NOMO-1 (cell line): ENCODE data around the gene PPFIBP2.

ENCODE experiments used
- DNase-seq, 2 experiments: peaks; one replicate each; lab custom pipeline; 2025; ENCODE audit not compliant: unreplicated experiment in 2 of 2; lab: John Stamatoyannopoulos, UW

Gene PPFIBP2

DNA sequence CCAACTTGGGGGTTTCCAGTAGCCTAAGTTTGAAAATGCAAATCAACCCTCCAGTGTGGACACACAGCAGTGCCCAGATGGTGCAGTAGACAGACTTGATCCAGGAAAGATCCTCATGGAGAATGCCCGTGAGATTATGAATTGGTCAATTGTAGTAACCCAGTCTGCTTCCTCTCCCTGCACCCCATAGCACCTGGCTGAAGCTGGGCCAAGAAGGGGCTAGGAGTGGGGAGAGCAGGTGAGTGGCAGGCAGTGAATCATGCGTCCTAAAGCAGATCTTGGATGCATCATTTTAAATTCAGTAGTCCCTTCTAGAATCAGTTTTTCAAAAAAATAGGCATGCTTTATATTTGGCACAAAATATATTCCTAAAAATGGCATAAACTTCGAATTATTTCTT lies 107.3 kb downstream of the PPFIBP2 start:
- no peak for DNase-seq

DNA sequence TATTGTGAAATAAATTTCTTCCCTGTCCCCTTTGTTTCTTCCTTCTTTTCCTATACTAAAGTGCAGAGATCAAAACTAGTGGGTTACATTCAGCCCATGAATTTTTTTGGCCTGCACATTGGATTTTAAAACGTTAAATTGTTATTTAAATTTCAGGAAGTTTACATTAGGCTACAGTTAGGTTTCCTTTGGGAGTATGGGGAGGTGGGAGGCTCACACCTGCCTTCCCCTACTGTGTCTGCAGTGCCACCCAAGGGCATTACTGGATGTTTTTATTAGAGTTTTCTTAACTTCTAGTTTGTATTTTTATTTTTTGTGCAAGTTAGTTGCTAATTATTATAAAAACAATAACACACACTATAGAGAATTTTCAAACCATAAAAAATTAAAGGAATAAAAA lies 107.8 kb downstream of the PPFIBP2 start:
- DNase-seq = no peak

- DNase-seq = no peak
Measured at GRCh38 chr11:7622721-7623120, 108.9 kb downstream of the PPFIBP2 start.

- no peak for DNase-seq
Measured at GRCh38 chr11:7628660-7629059, 114.9 kb downstream of the PPFIBP2 start.

GRCh38 chr11:7630002-7630401 lies 116.2 kb downstream of the PPFIBP2 start:
- no peak for DNase-seq

DNA sequence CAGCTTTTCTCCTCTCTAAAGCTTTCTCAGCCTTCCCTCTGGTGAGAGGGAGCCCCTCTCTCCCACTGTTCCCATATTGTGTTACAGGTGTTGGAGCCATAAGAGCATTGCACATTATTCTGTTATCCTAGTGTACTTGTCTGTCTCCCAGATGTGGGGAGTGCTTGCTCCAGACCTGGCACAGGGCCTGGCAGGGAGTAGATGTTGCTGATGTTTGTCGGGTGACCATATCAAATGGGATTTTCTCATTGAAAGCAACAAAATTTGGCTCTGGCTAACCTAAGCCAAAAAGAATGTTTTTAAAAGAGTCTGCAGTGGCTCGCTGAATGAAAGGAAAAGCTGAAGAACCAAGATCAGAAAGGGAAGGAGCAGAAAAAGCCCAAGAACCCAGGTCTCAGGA lies 118.4 kb downstream of the PPFIBP2 start:
- DNase-seq = no peak

DNA sequence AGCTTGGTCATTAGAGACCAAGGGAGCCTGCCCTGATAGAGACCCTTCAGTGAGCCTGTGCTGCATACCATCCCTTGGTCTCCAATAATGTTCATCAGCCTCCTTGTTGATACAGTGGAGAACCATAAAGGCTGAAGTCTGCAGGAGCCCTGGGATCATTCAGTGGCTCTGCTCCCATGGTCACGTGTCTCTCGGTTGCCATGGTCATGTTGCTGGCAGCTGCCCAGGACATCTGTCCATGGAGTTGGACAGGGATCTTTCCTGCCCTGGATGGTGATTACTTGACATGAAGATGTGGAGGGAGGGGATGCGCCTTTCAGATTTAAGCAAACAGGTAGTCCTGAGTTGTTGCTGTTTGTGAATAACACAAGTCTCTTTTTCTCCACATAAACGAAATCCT lies 121.3 kb downstream of the PPFIBP2 start:
- DNase-seq = no peak

DNA sequence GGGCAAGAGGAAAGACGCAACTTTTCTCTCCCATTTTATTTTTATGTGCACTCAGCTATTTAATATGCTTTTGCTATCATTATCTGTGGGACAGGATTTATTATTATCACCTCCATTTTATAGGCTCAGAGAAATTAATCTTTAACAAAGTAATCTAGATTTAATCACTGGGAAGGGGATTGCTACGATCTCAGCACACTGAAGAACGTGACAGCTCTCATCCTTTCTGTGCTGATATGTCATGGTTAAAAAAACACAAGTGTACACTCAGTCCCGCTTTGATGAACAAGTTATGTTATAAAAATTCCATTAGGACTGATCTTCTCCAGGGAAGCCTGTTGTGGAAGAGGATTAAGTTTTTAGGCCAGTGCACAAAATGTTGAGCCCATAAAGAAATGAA lies 121.9 kb downstream of the PPFIBP2 start:
- DNase-seq = no peak

DNA sequence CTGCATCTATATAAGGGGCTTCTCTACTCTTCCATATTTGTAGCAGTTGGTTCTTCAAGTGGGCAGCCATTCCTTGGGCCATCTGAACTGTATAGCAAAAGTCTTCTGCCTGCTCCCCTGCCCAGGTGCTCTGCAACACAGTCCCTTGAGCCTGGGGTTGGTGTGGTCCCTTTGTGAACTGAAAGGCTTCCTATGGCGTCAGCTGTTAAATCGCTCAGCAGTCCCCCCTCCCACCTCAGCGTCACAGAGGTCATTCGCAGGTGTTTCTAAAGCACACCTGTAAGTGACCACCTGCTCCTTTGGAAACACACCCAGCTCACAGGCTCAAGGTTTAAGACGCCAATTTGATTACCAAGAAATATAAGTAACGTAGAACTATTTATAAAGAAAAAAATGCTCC lies 122.6 kb downstream of the PPFIBP2 start:
- no peak for DNase-seq

- DNase-seq = no peak
Measured at GRCh38 chr11:7637447-7638157, 123.8 kb downstream of the PPFIBP2 start.

DNA sequence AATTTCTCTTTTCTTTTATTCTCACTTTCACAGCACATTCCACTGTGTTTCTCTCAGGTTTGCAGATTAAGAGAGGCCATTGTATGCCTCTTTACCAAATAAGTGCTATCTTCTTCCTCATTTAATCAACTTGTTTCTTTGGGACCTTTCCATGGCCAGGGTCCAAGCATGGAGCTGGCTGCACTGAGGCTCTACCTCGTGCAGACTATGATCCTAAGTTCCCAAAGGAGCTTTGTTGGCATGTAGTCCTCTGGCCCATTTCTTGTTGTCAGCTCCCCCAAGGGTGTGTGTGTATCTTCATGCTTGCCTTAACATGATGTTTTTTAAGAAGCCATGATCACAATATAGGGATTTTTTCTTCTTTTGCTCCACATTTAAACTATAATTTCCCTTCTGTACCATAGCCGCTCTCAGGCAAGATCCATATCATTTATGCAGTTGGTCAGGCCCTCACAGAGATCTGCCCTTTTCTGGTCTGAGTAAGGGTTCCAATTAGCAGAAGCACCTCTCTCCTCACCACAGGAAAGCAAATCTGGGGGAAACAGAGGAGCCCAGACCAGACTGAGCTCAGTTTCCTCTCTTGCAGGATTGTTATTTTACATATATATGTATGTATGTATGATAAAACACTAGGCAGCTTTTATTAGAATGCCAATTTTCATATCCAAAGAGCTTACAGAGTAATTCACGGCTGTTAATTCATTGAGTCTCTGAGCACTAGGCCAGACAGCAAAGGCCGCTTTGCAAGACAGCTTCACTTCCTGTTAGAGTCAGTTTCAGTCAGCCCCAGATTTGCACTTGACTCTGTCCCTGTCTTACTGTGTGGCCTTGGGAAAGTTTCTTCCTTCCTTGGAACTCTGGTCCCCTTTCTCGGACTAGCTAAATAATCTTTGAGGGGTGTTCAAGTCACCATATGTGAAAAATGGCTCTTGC lies 125.2 kb downstream of the PPFIBP2 start:
- no peak for DNase-seq

DNA sequence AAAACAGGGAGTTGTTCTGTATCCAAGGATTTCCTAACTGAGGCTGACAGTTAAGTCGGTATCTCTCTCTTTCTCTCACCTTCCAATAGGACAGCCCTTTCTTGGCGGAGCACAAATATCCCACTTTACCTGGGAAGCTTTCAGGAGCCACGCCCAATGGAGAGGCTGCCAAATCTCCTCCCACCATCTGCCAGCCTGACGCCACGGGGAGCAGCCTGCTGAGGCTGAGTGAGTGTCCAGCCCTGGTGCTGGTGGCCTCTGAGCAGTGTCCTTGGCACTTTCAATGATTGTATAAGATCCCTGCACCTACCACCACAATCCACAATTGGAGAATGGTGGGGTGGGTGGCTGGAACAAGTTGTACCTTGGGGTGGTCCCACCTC lies 125.8 kb downstream of the PPFIBP2 start:
- no peak for DNase-seq

- no peak for DNase-seq
Measured at GRCh38 chr11:7640816-7641215, 127.0 kb downstream of the PPFIBP2 start.

DNA sequence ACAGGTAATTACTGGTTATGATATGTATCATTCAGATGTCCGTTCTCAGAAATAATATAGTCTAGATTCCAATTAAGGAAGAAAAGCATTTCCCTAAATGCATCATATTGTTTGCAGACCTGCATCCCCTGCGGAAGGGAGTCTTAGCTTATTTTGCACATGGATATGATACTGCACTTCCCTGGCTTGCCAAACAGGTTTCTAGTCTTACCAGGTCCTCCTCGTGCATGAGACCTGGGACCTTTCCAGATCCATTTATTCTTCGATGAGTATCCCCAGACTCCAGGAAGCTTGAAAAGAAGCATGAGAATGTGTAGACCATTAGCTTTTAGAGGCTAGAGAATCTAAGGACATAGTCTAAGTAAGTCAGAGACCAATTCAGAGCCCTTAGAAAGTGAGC lies 128.9 kb downstream of the PPFIBP2 start:
- DNase-seq = no peak

- DNase-seq = no peak
Measured at GRCh38 chr11:7643314-7643713, 129.5 kb downstream of the PPFIBP2 start.

DNA sequence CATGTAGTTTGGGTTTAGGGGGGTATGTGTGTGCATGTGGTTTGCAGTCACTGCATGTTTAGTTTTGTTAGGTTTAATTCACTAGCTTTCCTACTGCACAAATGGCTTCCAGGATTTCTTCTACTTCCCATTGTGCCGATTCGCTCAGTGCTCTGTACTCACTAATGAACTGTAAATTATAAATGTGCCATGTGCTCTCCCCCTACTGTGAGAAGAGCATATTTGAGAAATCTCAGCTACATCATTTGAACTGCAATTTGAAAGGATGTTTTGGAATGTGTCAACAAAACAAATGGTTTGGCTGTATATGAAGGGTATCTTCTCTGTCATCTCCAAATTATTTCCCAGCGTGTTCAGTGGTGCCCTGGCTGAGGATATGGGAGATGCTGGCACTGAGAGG lies 131.4 kb downstream of the PPFIBP2 start:
- no peak for DNase-seq

GRCh38 chr11:7646866-7647265 lies 133.1 kb downstream of the PPFIBP2 start:
- no peak for DNase-seq

DNA sequence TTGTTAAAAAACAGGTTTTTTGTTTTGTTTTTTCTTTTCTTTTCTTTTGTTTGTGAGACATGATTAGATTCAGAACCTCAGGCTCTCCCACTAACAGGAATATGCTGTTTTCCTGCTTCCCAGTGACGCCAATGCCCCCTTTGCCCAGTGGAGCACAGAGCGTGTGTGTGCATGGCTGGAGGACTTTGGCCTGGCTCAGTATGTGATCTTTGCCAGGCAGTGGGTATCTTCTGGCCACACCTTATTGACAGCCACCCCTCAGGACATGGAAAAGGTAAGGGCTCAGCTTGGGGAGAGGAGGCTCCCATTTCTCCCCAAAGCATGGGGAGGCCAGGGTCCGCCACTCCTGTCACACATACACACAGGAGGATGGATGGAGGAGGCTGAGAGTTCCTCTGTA lies 134.5 kb downstream of the PPFIBP2 start:
- no peak for DNase-seq

DNA sequence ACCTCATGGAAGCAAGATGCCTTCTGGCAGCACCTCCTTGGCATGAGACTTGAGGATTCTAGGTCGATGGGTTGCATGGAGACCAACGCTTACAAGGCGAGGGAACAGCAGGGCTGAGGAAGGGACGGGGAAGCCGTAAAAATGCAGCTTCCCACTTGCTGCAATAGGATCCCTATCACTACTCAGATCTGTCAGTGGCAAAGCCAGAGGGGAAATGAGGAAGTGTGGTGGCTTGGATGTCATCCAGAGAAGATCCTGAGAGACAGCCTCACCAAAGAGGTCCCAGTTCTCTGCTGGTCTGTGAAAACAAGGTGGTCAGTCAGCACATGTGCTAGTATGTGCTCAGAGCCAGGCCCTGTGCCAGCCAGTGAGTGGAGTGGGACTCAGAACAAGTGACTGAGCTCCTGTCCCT lies 137.3 kb downstream of the PPFIBP2 start:
- peak in 1 of 2 experiments; percentile 6 for DNase-seq

DNA sequence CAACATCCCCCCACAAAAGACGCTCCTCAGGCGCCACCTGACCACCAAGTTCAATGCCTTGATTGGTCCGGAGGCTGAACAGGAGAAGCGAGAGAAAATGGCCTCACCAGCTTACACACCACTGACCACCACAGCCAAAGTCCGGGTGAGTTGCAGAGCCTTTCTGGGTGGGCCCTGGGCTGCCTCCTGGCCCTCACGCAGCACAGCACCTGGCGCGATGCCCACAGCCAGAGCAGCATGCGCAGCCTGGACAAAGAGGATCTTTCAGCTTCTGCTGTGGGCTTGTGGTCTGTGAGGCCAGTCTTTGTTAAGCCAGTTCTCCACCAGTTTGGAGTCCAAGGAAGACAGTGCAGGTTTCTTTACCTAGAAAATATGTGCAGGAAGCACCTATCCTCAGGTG lies 137.9 kb downstream of the PPFIBP2 start:
- DNase-seq = no peak

GRCh38 chr11:7654195-7654705 lies 140.5 kb downstream of the PPFIBP2 start:
- no peak for DNase-seq
